GM23338 (cell line): Measurements from ENCODE around the gene PDLIM5. TPM values are rescaled to one million over a fixed set of nuclear protein-coding genes. Genes with fewer than 3 reads are reported as not detected.

Experiments used
- ATAC-seq: fragments of 200-7000 bp; cut with Tn5 transposase; 3 replicates; pipeline ENCODE4 v1.9.1; 2020
- DNase-seq: peaks from one replicate; pipeline ENCODE4 v3.0.0-alpha.2; 2015; ENCODE audit warnings: low spot score
- H2AFZ ChIP-seq: fragments of 200-600 bp; sonication (generic); 2 replicates; pipeline ENCODE4 v1.8.0; 2016; ENCODE audit warnings: antibody characterized with exemption, mild to moderate bottlenecking, moderate library complexity
- H3F3A ChIP-seq: fragments of 200-600 bp; sonication (generic); replicated peaks from 2 replicates; pipeline ENCODE4 v1.8.0; 2017; ENCODE audit warnings: antibody characterized with exemption, mixed run types, low read depth
- H3K27ac ChIP-seq: fragments of 200-600 bp; sonication (generic); 2 replicates; pipeline ENCODE4 v1.6.1; 2016; ENCODE audit warnings: low read depth
- H3K27me3 ChIP-seq: fragments of 200-600 bp; sonication (generic); 2 replicates; pipeline ENCODE4 v1.8.0; 2016; ENCODE audit warnings: mild to moderate bottlenecking, mixed run types, moderate library complexity; ENCODE audit not compliant: insufficient read depth
- H3K36me3 ChIP-seq: fragments of 200-600 bp; sonication (generic); 2 replicates; pipeline ENCODE4 v1.8.0; 2016; ENCODE audit warnings: mild to moderate bottlenecking; ENCODE audit not compliant: insufficient read depth
- H3K4me1 ChIP-seq: fragments of 200-600 bp; sonication (generic); 2 replicates; pipeline ENCODE4 v1.8.0; 2016; ENCODE audit warnings: mild to moderate bottlenecking, moderate library complexity; ENCODE audit not compliant: insufficient read depth
- H3K4me2 ChIP-seq: fragments of 200-600 bp; sonication (generic); 2 replicates; pipeline ENCODE4 v1.7.1; 2017; ENCODE audit warnings: mixed run types
- H3K4me3 ChIP-seq: fragments of 200-600 bp; sonication (generic); 2 replicates; pipeline ENCODE4 v1.6.1; 2016; ENCODE audit warnings: mixed run types
- H3K79me2 ChIP-seq: fragments of 200-600 bp; sonication (generic); replicated peaks from 2 replicates; pipeline ENCODE4 v1.8.0; 2017; ENCODE audit warnings: mild to moderate bottlenecking; ENCODE audit not compliant: insufficient read depth
- H3K9me2 ChIP-seq: fragments of 200-600 bp; sonication (generic); 2 replicates; pipeline ENCODE4 v1.8.0; 2017; ENCODE audit not compliant: insufficient read depth
- H4K20me1 ChIP-seq: fragments of 200-600 bp; sonication (generic); replicated peaks from 2 replicates; pipeline ENCODE4 v1.8.0; 2017; ENCODE audit warnings: mild to moderate bottlenecking; ENCODE audit not compliant: insufficient read depth
- H3K27ac Mint-ChIP-seq: 2 replicates; pipeline ENCODE4 v1.8.0; 2020; ENCODE audit warnings: inconsistent platforms, mild to moderate bottlenecking, moderate library complexity, mixed read lengths
- H3K27me3 Mint-ChIP-seq: 3 replicates; pipeline ENCODE4 v1.8.0; 2022; ENCODE audit warnings: low read depth, mild to moderate bottlenecking, moderate library complexity, mixed read lengths, inconsistent platforms; ENCODE audit not compliant: insufficient read depth, poor library complexity
- H3K36me3 Mint-ChIP-seq: 3 replicates; pipeline ENCODE4 v1.8.0; 2021; ENCODE audit warnings: low read depth, mild to moderate bottlenecking, inconsistent platforms, moderate library complexity, mixed read lengths
- H3K4me1 Mint-ChIP-seq: 3 replicates; pipeline ENCODE4 v1.8.0; 2020; ENCODE audit warnings: mild to moderate bottlenecking, inconsistent platforms, mixed read lengths
- H3K4me3 Mint-ChIP-seq: 3 replicates; pipeline ENCODE4 v1.8.0; 2021; ENCODE audit warnings: moderate library complexity, mild to moderate bottlenecking, inconsistent platforms, mixed read lengths
- H3K9me3 Mint-ChIP-seq: 3 replicates; pipeline ENCODE4 v1.8.0; 2020; ENCODE audit warnings: moderate library complexity, mild to moderate bottlenecking, inconsistent platforms, mixed read lengths
- CREB1 ChIP-seq: fragments of 250-450 bp; sonication (Bioruptor Pico); IDR thresholded peaks from 2 replicates; pipeline ENCODE4 v1.5.0; 2020; ENCODE audit warnings: low read depth, mild to moderate bottlenecking, moderate library complexity
- CTCF ChIP-seq, 2 experiments: fragments of 200-600 bp in 1 of 2; sonication (generic) in 1 of 2; conservative IDR thresholded peaks; 2 replicates each; pipeline versions ENCODE4 v1.5.1 to v1.6.1; 2016 to 2017; ENCODE audit warnings: antibody characterized with exemption in 2 of 2, low read depth in 2 of 2, mild to moderate bottlenecking in 2 of 2, moderate library complexity in 1 of 2
- ETS1 ChIP-seq: IDR thresholded peaks from 2 replicates; pipeline ENCODE4 v1.6.1; 2016; ENCODE audit warnings: antibody characterized with exemption
- EZH2 ChIP-seq: fragments of 200-600 bp; sonication (generic); IDR thresholded peaks from one replicate; pipeline ENCODE4 v1.8.0; 2017; ENCODE audit warnings: antibody characterized with exemption, mild to moderate bottlenecking, low read depth; ENCODE audit not compliant: unreplicated experiment
- EZH2phosphoT487 ChIP-seq: fragments of 200-600 bp; sonication (generic); IDR thresholded peaks from one replicate; pipeline ENCODE4 v1.8.1; 2018; ENCODE audit warnings: antibody characterized with exemption; ENCODE audit not compliant: unreplicated experiment
- JUNB ChIP-seq: IDR thresholded peaks from one replicate; pipeline ENCODE4 v1.6.1; 2016; ENCODE audit warnings: antibody characterized with exemption; ENCODE audit not compliant: unreplicated experiment
- NANOG ChIP-seq: IDR thresholded peaks from 2 replicates; pipeline ENCODE4 v1.6.1; 2016; ENCODE audit warnings: antibody characterized with exemption, borderline replicate concordance
- POLR2AphosphoS5 ChIP-seq: IDR thresholded peaks from 2 replicates; pipeline ENCODE4 v1.6.1; 2016; ENCODE audit warnings: antibody characterized with exemption, low read depth
- REST ChIP-seq: IDR thresholded peaks from one replicate; pipeline ENCODE4 v1.6.1; 2018; ENCODE audit warnings: antibody characterized with exemption; ENCODE audit not compliant: unreplicated experiment
- STAT1 ChIP-seq: IDR thresholded peaks from one replicate; pipeline ENCODE4 v1.6.1; 2016; ENCODE audit warnings: antibody characterized with exemption; ENCODE audit not compliant: unreplicated experiment
- ZNF114 ChIP-seq: fragments of 250-450 bp; sonication (Bioruptor Pico); IDR thresholded peaks from 2 replicates; pipeline ENCODE4 v1.5.0; 2020; ENCODE audit warnings: mild to moderate bottlenecking, moderate library complexity
- ZNF331 ChIP-seq: fragments of 250-450 bp; sonication (Bioruptor Pico); IDR thresholded peaks from 2 replicates; pipeline ENCODE4 v1.5.0; 2020; ENCODE audit warnings: low read depth, mild to moderate bottlenecking, moderate library complexity
- ZNF462 ChIP-seq: fragments of 250-450 bp; sonication (Bioruptor Pico); IDR thresholded peaks from 2 replicates; pipeline ENCODE4 v1.5.0; 2020; ENCODE audit warnings: mild to moderate bottlenecking, moderate library complexity
- polyA plus RNA-seq: library from polyadenylated mRNA; unstranded; fragments of >200 nt; fragmentation: Nextera tagmentation; extraction: Ambion mirVana; gene quantifications from 2 replicates; pipeline ENCODE4 v1.2.1, GENCODE V29; 2016
- total RNA-seq: library from RNA; depleted of rRNA; stranded (reverse); fragments of >200 nt; shearing (Covaris generic); gene quantifications from 2 replicates; pipeline ENCODE4 v1.2.3, GENCODE V29; 2014

Gene PDLIM5
- total and polyA plus RNA-seq, 2 experiments from 2014 or later = 45.2 to 53.0 TPM

GRCh38 chr4:94714365-94715160 is 262.8 kb downstream of the PDLIM5 start:
- Histone ChIP-seq H3K4me3 (no peak overlapping the region), H3K9me2 (peaks cover 3% of the 10 kb centered on the region; the same call in 1 of the 2 replicates), H3K4me1 (no peaks in the 10 kb centered on the region), H3K4me2 (no peak overlapping the region), H3K27me3 (no peaks in the 10 kb centered on the region), H4K20me1 (no peaks in the 10 kb centered on the region), H3K36me3 (no peaks in the 10 kb centered on the region), H3F3A (no peaks in the 10 kb centered on the region), H2AFZ (no peak overlapping the region), H3K79me2 (no peaks in the 10 kb centered on the region), H3K27ac (no peak overlapping the region)
- no peaks in the 10 kb centered on the region for H3K9me3 Mint-ChIP-seq
- ATAC-seq (no peak), DNase-seq (no peak)
- no peaks in the 10 kb centered on the region for H3K4me1 Mint-ChIP-seq
- no peaks in the 10 kb centered on the region for H3K36me3 Mint-ChIP-seq
- H3K27me3 Mint-ChIP-seq = peaks cover 2% of the 10 kb centered on the region
- no peak for TF ChIP-seq ZNF114 (CRISPR knock-in tag)
- no peak for TF ChIP-seq NANOG
- TF ChIP-seq ZNF462 (CRISPR knock-in tag) = no peak
- no peak for TF ChIP-seq EZH2
- TF ChIP-seq STAT1 = no peak
- no peak for TF ChIP-seq REST
- no peak for TF ChIP-seq CREB1 (CRISPR knock-in tag)
- TF ChIP-seq ETS1 = no peak
- TF ChIP-seq ZNF331 (CRISPR knock-in tag) = no peak
- TF ChIP-seq EZH2phosphoT487 = no peak
- no peak for TF ChIP-seq JUNB
- no peak for TF ChIP-seq CTCF (conservative IDR thresholded peaks at IDR 0.05; ENCODE audit: low read depth in 2 of 2)
- no peak for TF ChIP-seq POLR2AphosphoS5
- H3K27ac Mint-ChIP-seq = no peak overlapping the region
- no peak overlapping the region for H3K4me3 Mint-ChIP-seq
